HG02943 (cell line): ENCODE data around the gene SLC29A4.

ENCODE experiments used
- ATAC-seq: cut with Tn5 transposase; IDR thresholded peaks from one replicate; pipeline ENCODE4 v1.9.1; 2021; ENCODE audit warnings: mild to moderate bottlenecking, low read depth, moderate library complexity; ENCODE audit not compliant: unreplicated experiment

The SLC29A4 gene

DNA sequence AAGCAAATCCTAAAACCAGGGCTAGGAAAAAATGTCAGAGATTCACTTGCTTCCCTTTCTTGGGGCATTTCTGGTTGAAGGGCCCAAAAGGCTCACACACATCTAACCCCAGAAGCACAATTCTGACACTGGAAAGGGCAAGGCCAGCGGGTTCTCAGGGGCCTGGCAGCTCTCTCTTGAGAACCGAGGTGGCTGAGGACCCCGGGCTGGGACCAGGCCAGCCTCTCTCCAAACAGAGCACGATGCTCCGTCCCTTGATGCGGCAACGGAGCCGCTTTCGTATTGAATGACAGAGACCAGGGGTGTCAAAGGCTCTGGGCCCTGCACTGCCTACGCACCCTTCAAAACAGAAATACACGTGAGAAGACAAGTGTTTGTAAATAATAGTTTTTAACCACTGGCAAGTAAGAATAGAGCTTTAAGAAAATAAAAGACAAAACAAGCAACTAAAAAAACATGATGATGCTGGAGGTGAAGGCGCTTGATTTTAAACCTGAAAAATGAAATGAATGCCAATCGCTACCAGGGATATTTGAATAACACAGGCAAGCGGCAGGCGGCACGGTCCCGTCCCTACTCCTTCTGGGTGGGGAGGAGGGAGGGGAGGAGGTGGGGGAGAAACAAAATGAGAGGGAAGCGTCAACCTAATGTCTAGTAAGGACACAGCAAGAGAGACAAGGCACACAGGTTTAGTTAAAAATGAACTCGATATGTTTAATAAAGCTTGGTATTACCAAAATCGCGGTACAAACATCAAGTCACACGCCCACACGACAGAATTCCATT lies 68.0 kb downstream of the SLC29A4 start:
- ATAC-seq, result no peak

DNA sequence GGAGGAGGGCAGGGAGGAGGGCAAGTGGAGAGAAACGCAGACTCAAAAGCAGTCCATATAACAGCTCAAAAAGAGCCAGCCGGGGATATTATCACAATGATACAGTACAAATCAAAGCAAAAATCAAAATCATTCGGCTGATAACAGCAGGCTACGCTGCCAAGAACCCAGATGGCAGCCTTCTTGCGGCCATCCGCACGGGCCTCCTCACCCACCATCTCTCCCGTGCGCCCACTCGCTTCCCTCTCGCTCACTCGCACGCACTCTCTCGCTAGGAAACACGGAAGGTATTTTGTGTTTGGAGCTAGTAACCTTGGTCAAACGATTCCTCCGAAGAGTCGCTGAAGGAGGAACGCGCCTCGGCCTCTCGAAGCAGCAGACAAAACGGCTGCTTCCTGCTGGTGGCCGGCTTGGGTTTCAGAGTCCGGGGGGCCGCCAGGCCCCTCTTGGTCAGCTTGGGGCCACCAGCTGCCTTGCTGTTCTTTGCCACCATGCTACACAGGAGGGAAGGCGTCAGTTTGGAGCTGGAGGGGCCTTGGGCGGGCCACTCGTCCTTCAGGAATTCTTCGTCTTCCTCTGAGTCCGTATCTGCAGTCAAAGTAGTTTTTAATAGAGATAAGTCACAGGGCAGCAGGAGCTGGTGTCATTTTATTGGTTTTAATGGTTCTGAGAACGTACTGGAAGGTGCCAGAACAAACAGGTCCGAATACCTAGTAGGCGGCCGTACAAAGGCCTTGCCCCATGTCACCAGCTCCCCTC lies 68.9 kb downstream of the SLC29A4 start:
- no peak for ATAC-seq

DNA sequence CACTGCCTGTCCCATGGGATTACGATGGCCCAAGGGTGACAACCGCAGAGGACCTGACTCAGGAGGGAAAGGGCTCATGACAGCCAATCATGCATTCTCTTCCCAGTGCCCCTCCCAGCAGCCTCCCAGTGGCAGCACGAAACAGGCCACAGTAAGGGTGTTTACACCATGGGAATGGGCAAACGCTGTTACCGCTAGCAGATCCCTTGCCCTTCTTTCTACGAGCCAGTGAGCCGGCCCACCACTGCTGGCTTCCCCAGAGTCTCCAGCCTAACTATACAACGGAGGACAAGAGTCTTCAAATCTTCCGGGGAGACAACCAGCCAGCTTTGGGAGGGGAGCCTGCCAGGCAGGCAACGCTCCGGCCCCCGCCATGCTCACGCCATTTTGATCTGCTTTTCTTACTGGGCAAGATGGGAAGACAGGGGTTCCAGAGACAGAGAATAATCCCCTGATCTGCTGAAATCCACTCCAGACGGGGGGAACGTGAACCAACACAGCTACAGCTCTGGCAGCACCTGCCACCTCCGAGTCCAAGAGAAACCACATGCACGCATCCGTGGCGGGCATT lies 69.8 kb downstream of the SLC29A4 start:
- ATAC-seq, result no peak

GRCh38 chr7:5354460-5355232 lies 71.9 kb downstream of the SLC29A4 start:
- no peak for ATAC-seq
